GM12872 (cell line): ENCODE measurements around the gene APBB2.

Source experiments
- CTCF ChIP-seq: IDR thresholded peaks from 3 replicates; pipeline ENCODE4 v1.5.1; 2011; ENCODE audit warnings: low read depth, mild to moderate bottlenecking, low read length, moderate library complexity; ENCODE audit not compliant: insufficient read depth

Gene APBB2

GRCh38 chr4:40986375-40986774 is 228.0 kb downstream of the APBB2 start:
- TF ChIP-seq CTCF, result no peak

- no peak for TF ChIP-seq CTCF
Measured at GRCh38 chr4:40984051-40984450, 230.3 kb downstream of the APBB2 start.

GRCh38 chr4:40980318-40980883 is 233.9 kb downstream of the APBB2 start:
- TF ChIP-seq CTCF, result peak; percentile 77

- no peak for TF ChIP-seq CTCF
Measured at GRCh38 chr4:40978548-40978947, 235.8 kb downstream of the APBB2 start.

GRCh38 chr4:40976343-40976742 is 238.0 kb downstream of the APBB2 start:
- TF ChIP-seq CTCF, result peak; percentile 54

- TF ChIP-seq CTCF, result no peak
Measured at GRCh38 chr4:40972722-40973121, 241.6 kb downstream of the APBB2 start.

- no peak for TF ChIP-seq CTCF
Measured at GRCh38 chr4:40971338-40971737, 243.0 kb downstream of the APBB2 start.
